GM19438 (cell line): ENCODE results near the gene SIRPG.
"Not testable (repeated sequence)": the region's sequence is repeated elsewhere in the genome, so short reads cannot be mapped to it uniquely, and the experiment has no call there.

Experiments
- ATAC-seq: cut with Tn5 transposase; IDR thresholded peaks from one replicate; pipeline ENCODE4 v1.9.1; 2021; ENCODE audit warnings: low read depth; ENCODE audit not compliant: unreplicated experiment

SIRPG gene

GRCh38 chr20:1657556-1658334 is at the start of gene SIRPG:
SIRPG (minus strand) TSS chr20:1657779; CDS start chr20:1657714, 65 bp downstream.
- no peak for ATAC-seq

- not testable (repeated sequence) for ATAC-seq
Observed at GRCh38 chr20:1706887-1707286, 49.3 kb upstream of the SIRPG start.

DNA sequence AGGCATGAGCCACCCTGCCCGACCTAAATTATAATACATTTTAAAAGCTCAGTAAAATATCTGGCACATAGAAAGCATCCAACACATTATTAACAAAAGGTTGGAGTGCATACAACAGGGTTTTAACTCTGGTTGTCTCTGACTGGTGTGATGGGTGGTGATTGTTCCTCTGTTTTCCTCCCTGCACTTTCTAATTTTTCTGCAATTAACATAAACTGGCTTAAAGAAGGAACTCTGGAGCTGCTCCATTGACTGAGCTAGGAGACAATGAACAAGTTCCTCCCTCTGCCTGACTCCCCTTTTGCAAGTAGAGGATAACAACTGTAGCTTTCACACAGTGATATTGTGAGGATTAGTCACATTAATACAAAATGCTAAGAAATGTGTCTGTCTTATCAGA is 48.5 kb upstream of the SIRPG start:
- no peak for ATAC-seq

DNA sequence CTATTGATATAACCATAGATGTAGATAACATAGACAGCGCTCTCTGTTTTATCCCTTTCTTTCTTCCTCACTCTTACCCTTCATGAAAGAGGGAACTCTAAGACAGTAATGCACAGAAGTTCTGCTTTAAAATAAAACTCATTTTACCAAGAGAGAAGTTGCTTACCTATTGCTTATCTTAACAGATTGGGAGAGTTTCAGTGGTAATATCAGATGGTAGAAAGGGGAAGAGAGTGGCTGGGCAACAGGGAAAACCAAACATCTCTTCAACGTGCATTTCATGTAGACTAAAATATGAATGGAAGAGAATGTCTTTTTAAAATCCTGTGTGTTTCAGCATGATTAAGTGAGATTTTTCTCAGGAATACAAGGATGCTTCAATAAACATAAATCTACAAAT is 45.3 kb upstream of the SIRPG start:
- ATAC-seq: no peak

- ATAC-seq: no peak
Observed at GRCh38 chr20:1702328-1702727, 44.7 kb upstream of the SIRPG start.

- no peak for ATAC-seq
Observed at GRCh38 chr20:1700990-1701389, 43.4 kb upstream of the SIRPG start.

- ATAC-seq: no peak
Observed at GRCh38 chr20:1697592-1697991, 40.0 kb upstream of the SIRPG start.

DNA sequence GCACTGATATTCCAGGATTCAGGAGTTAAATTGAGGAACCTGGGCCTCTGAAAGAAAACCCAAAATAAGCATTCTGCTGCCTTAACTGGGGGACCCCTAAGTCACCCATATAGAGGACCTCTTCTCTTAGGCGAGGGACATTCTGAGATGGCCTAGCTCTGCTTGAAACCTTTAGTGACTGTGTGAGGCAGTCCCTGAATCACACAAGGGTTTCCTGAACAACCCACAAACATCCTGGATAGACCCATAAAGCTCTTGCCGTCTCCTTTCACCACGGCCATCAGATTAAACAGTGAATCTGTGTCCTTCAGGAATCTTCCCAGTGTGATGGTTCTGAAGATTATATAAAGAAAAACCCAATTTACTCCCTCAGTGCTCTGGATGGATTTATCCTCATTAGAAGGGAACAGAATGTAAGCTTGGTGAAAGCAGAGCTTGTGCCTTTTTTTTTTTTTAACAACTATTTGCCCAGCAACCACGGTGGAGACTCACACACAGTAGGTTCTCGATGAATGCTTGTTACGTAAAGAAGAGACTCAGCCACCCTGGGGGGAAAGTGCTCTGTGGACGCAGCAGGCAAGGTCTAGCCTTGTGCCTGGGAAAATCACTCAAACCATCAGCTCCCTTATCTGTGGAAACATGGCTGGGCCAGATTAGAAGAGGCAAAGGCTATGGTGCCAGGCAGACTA is 39.1 kb upstream of the SIRPG start:
- ATAC-seq: no peak

GRCh38 chr20:1694672-1695071 is 37.1 kb upstream of the SIRPG start:
- ATAC-seq: no peak

DNA sequence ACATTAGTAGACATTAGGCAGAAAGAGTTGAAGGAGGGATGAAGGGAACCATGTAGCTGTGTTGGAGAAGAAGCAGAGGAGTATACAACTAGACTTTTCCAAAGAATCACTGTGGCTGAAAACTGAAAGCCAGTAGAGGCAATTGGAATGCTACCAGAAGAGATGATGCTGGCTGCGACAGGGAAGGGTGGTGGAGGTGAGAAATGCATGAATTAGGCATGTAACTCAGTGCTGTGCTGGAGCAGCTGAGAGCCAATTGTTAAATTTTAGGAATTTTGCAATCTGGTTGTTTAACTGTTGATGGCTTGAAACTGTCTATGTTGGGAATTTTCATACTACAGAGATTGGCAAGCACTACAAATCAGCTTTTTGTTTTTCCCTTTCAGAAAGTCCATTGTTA is 35.8 kb upstream of the SIRPG start:
- no peak for ATAC-seq

- ATAC-seq: no peak
Observed at GRCh38 chr20:1689721-1690120, 32.1 kb upstream of the SIRPG start.

DNA sequence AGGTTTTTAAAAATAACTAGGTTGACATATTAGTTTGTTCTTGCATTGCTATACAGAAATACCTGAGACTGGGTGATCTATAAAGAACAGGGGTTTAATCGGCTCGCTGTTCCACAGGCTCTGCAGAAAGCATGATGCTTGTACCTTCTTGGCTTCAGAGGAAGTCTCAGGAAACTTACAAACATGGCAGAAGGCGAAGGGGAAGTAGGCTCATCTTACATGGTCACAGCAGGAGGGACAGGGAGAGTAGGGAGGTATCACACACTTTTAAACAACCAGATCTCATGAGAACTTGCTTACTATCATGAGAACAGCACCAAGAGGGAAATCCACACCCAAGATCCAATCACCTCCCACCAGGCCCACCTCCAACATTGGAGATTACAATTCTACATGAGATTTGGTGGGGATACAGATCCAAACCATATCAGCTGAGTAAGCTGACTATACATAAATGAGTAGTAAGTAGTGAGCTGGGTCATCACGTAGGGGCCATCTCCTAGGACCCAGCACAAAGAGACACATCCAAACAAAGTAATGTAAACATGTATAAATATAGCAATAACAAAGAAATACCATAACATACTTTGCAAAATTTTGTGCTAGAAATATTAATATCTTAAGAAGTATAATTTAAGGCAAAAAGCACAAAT is 31.4 kb upstream of the SIRPG start:
- no peak for ATAC-seq

DNA sequence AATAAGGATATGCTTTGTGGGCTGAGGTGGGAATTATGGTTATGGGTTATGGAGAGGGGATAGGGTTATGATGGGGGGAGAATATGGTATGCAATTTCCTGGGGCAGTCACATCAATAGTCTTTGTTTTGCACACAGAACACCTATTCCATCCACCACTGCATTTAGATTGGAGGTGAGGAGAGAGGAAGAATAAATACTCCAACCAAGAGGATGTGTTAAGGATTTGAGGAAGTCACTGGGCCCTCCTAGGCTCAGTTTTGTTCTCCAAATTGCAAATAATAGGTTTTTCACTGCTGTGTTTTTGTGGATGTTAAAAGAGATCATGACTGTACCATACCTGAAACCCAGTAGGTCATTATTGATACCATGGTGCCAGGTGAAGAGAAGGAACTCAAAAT is 29.5 kb upstream of the SIRPG start:
- no peak for ATAC-seq

DNA sequence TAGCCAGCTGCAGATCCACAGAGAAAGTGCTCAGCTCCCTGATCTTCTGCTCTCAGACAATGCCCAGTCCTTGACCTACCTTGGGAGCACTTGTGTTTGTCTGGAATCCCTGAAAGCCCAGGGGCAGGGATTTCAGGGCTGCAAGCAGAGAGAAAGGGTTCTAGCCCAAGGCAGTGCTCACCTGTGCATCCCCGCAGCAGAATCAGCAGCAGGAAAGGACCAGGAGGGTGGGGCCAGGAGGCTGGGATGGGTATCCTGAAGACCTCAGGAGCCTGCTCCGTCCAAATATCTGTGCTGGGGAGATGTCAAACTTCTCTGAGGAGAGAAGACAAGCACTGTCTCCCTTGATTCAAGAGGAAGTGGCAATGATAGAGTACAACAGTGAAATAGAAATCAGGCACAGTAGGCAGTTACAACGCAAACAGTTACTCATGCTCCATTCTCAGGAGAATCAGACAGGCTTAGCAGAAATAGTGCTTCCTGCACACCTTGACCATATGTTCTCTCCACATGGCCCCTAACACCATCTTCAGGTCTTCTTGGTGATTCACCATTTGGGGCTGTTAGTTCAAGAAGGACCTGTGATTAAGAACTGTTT is 28.7 kb upstream of the SIRPG start:
- no peak for ATAC-seq

- ATAC-seq: no peak
Observed at GRCh38 chr20:1685304-1686052, 27.9 kb upstream of the SIRPG start.

DNA sequence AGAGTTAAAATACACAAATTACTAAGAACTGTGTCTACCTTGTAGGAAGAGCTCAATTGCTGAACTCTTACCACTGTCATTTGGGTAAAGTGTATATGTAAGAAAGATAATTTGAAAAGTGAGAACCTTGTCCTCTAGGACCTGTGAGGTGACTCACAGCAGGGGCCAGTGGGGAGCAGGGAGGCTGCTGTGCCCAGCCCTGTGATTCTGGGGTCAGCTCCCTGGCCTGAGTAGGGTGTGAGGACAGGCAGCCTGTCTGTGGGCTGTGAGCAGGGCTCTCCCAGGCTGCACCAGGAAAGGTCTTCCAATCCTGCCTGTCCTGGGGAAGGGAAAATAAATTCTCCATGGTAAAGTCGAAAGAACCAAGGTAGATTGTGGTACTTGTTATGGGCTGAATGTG is 27.3 kb upstream of the SIRPG start:
- no peak for ATAC-seq

- ATAC-seq: no peak
Observed at GRCh38 chr20:1676650-1677049, 19.1 kb upstream of the SIRPG start.

DNA sequence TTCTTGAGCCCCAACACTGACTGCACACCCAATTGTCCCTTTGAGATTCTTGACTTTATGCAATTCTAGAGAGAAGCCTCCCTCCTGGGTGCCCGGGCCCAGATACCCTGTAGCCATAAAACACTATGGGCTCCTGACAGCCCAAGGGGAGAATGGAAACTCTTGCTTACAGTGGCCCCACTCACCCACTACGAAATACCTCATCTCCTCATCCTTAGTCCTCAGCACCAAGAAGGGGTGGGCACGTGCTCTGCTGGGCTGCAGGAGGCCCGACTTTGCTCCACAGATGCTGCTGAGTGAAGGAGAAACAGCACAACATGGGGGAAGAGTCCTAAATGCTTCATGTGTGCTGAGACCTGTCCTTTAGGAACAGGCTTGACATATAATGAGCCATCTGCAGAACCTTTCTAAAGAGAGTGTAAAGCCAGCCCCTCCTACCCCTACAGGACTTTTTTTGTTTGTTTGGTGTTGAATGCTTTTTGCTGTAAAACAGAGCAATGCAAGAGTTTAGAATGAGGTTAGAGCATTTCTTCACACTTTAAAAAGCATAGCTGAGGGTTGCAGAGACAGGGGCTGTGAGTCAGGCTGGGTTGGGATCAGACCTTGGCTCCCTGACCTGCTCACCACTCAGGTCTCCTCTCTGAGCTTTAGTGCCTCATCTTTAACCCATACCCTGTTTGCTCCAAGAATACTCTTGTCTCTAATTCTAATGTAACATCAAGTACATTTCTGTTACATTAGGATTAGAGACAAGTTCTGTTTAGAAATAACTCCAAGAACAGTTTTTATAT is 17.6 kb upstream of the SIRPG start:
- no peak for ATAC-seq

- ATAC-seq: no peak
Observed at GRCh38 chr20:1674361-1674760, 16.8 kb upstream of the SIRPG start.

DNA sequence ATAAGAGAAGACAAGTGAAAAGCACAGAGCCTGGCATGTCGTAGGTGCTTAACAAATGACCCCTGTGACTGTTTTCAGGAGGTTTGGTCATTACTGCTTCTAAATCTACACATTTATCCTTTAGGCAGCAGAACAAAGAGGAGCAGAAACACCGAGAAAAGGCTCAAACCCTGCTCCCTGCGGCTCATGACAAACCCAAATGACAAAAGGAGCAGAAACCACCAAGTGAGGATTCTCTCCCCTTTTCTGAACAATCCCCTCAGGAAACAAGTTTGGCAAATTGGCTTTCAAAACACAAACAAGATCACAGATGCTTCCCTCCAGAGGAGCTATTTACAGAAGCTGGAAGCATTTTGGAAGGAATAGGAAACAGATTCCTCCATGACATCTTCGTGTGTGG is 15.8 kb upstream of the SIRPG start:
- ATAC-seq: no peak
